MCF 10A (cell line): ENCODE data around the gene RGS7BP. TPM values are rescaled to one million over a fixed set of nuclear protein-coding genes. Genes with fewer than 3 reads are reported as not detected.

ENCODE experiments used
- BruUV-seq: library from RNA; stranded (reverse); fragments of 400-500 nt; replicated peaks from 2 replicates; lab custom pipeline; 2021; lab: Mats Ljungman, UMichigan
- CTCF ChIA-PET: fragments of 300-600 bp; sonication (Branson Sonifier 250); formaldehyde crosslinking; extraction: SDS; loops from one replicate; lab custom pipeline; 2021; ENCODE audit warnings: antibody characterized with exemption, inconsistent platforms; lab: Yijun Ruan, JAX
- POLR2A ChIA-PET: fragments of 300-600, 350-650 bp; sonication (Branson Sonifier 250); formaldehyde crosslinking; extraction: SDS; loops from one replicate; lab custom pipeline; 2020; ENCODE audit warnings: antibody characterized with exemption, inconsistent platforms; lab: Yijun Ruan, JAX
- DNase-seq: peaks from one replicate; pipeline ENCODE4 v3.0.0-alpha.2; 2018; ENCODE audit not compliant: unreplicated experiment
- H3K27ac Mint-ChIP-seq: one replicate; pipeline ENCODE4 v1.8.0; 2022; ENCODE audit warnings: mild to moderate bottlenecking, low read depth, mixed read lengths; ENCODE audit not compliant: unreplicated experiment
- H3K27me3 Mint-ChIP-seq: one replicate; pipeline ENCODE4 v1.8.0; 2022; ENCODE audit warnings: mixed read lengths; ENCODE audit not compliant: insufficient read depth, unreplicated experiment
- H3K36me3 Mint-ChIP-seq: one replicate; pipeline ENCODE4 v1.8.0; 2022; ENCODE audit warnings: mild to moderate bottlenecking, moderate library complexity, mixed read lengths; ENCODE audit not compliant: insufficient read depth, unreplicated experiment
- H3K4me1 Mint-ChIP-seq: one replicate; pipeline ENCODE4 v1.8.0; 2022; ENCODE audit warnings: mixed read lengths; ENCODE audit not compliant: insufficient read depth, unreplicated experiment
- H3K4me3 Mint-ChIP-seq: one replicate; pipeline ENCODE4 v1.8.0; 2022; ENCODE audit warnings: mild to moderate bottlenecking, moderate library complexity, mixed read lengths; ENCODE audit not compliant: unreplicated experiment
- H3K9me3 Mint-ChIP-seq: one replicate; pipeline ENCODE4 v1.8.0; 2022; ENCODE audit warnings: mixed read lengths; ENCODE audit not compliant: unreplicated experiment
- CTCF ChIP-seq: fragments of 200-600 bp; IDR thresholded peaks from one replicate; pipeline ENCODE4 v1.8.0; 2022; ENCODE audit warnings: antibody characterized with exemption, mild to moderate bottlenecking; ENCODE audit not compliant: unreplicated experiment
- intact Hi-C: fragments of 100-400 bp; cut with micrococcal nuclease; formaldehyde crosslinking; loops from 2 replicates; pipeline ENCODE4 v1.14.1; 2022
- total RNA-seq: library from RNA; stranded (reverse); gene quantifications from 2 replicates; pipeline ENCODE4 v1.2.3, GENCODE V29; 2022

RGS7BP gene
- total RNA-seq, 1 experiment from 2014 or later = not detected

- Mint-ChIP-seq H3K27ac (no peak overlapping the region), H3K27me3 (no peaks in the 10 kb centered on the region), H3K4me1 (no peaks in the 10 kb centered on the region), H3K9me3 (no peaks in the 10 kb centered on the region), H3K4me3 (no peak overlapping the region), H3K36me3 (peaks cover 6% of the 10 kb centered on the region)
- BruUV-seq = no TSS peak
- intact Hi-C loops = no loop called here
- no peak for DNase-seq
- ChIA-PET CTCF (interaction anchor here (0.6 kb wide), 1 partner anchor 27 kb away, joined by 3 read pairs; no protein-coding TSS in a partner anchor), POLR2A (no interaction called here)
- no peak for TF ChIP-seq CTCF
These were observed 60.6 kb downstream of the RGS7BP start for GRCh38 chr5:64566310-64566916.

DNA sequence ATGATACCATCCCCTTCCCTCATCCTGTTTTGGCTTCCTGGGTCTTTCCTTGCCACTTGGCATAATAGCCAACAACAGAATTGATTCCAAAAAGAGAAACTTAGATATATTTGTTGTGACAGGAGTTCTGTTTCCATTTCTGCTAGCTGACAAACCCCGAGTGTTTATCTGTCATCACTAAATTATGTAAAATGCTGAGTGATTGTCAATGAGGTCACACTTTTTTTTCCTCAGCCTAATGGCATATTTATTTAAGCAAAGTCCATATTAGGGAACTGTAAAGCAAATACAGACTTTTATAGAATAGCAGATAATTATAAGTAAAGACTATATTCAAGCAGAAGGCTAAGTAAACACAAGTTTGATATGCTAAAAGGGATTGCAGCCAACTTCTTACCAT, 64.0 kb downstream of the RGS7BP start:
- intact Hi-C loops = no loop called here
- no TSS peak for BruUV-seq
- CTCF ChIA-PET = interaction anchor here (1.1 kb wide), 1 partner anchor 42 kb away, joined by 3 read pairs; no protein-coding TSS in a partner anchor
- no peaks in the 10 kb centered on the region for H3K27me3 Mint-ChIP-seq
- no peak overlapping the region for H3K27ac Mint-ChIP-seq
- peaks cover 6% of the 10 kb centered on the region for H3K4me1 Mint-ChIP-seq
- no peaks in the 10 kb centered on the region for H3K36me3 Mint-ChIP-seq
- H3K9me3 Mint-ChIP-seq = no peaks in the 10 kb centered on the region
- POLR2A ChIA-PET = no interaction called here
- no peak for DNase-seq
- no peak for TF ChIP-seq CTCF
- H3K4me3 Mint-ChIP-seq = no peak overlapping the region

DNA sequence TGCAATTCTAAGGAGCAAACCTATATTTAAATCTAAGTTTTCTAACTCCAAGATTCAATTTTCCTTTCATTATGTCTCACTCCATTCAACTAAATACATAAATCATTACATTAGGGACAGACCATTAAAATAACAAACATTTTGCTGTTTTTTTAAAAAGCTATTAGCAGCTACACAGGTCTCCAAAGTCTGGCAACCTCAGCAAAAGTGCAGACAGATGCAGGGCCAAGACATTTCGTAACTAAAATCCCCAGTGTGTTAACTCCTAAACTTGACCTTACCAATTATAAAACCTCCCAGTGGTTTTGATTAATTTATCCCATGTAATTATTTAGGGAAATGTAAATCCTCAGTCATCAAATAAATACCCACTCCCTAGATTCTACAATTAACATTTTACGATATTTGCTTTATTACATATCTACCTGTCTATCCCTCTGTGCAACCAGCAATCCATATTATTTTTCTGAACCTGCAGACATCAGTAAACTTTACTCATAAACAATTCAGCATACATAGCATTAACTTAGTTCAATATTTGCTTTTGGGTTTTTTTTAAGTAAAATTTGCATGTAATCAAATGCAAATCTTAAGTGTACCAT, 64.7 kb downstream of the RGS7BP start:
- H3K9me3 Mint-ChIP-seq = no peaks in the 10 kb centered on the region
- H3K4me3 Mint-ChIP-seq = no peak overlapping the region
- no peak overlapping the region for H3K27ac Mint-ChIP-seq
- intact Hi-C loops = no loop called here
- ChIA-PET POLR2A (no interaction called here), CTCF (interaction anchor here (0.5 to 1.1 kb wide), 2 partner anchors 42 to 342 kb away, joined by 3 read pairs; no protein-coding TSS in a partner anchor)
- no TSS peak for BruUV-seq
- peaks cover 6% of the 10 kb centered on the region for H3K4me1 Mint-ChIP-seq
- no peak for DNase-seq
- H3K36me3 Mint-ChIP-seq = no peaks in the 10 kb centered on the region
- H3K27me3 Mint-ChIP-seq = no peaks in the 10 kb centered on the region
- no peak for TF ChIP-seq CTCF

GRCh38 chr5:64575561-64575960, 69.7 kb downstream of the RGS7BP start:
- no peak for TF ChIP-seq CTCF
- Mint-ChIP-seq H3K27me3 (no peaks in the 10 kb centered on the region), H3K4me1 (peaks cover 6% of the 10 kb centered on the region), H3K9me3 (no peaks in the 10 kb centered on the region), H3K36me3 (no peaks in the 10 kb centered on the region), H3K27ac (no peak overlapping the region), H3K4me3 (no peak overlapping the region)
- no peak for DNase-seq
- intact Hi-C loops = no loop called here
- POLR2A ChIA-PET = no interaction called here
- CTCF ChIA-PET = interaction anchor here (0.6 to 1.7 kb wide), 4 partner anchors 8 to 347 kb away, joined by 3 to 6 read pairs (median 5); no protein-coding TSS in a partner anchor
- no TSS peak for BruUV-seq
